NCI-H446 (cell line): Measurements from ENCODE around the gene IP6K2.
"Not testable (repeated sequence)": the region's sequence is repeated elsewhere in the genome, so short reads cannot be mapped to it uniquely, and the experiment has no call there.

Experiments
- DNase-seq, 2 experiments: peaks; one replicate each; lab custom pipeline; 2025; lab: John Stamatoyannopoulos, UW

IP6K2 gene

GRCh38 chr3:48716982-48717746 is at the start of gene IP6K2:
IP6K2 (minus strand) TSS chr3:48717221; CDS start chr3:48695291, 21,930 bp downstream.
- peak; percentile 89 to 96 for DNase-seq

- DNase-seq = no peak
These were observed 48.4 kb upstream of the IP6K2 start for GRCh38 chr3:48765376-48765775.

- no peak for DNase-seq
These were observed 45.8 kb upstream of the IP6K2 start for GRCh38 chr3:48762816-48763215.

- not testable (repeated sequence) for DNase-seq
These were observed 43.0 kb upstream of the IP6K2 start for GRCh38 chr3:48759991-48760540.

GRCh38 chr3:48759531-48759930 is 42.5 kb upstream of the IP6K2 start:
- DNase-seq = not testable (repeated sequence)

- no peak for DNase-seq
These were observed 42.0 kb upstream of the IP6K2 start for GRCh38 chr3:48759071-48759470.

- DNase-seq = no peak
These were observed 39.6 kb upstream of the IP6K2 start for GRCh38 chr3:48756640-48757039.

GRCh38 chr3:48750856-48751255 is 33.8 kb upstream of the IP6K2 start:
- DNase-seq = no peak

- DNase-seq = no peak
These were observed 31.7 kb upstream of the IP6K2 start for GRCh38 chr3:48748754-48749153.

GRCh38 chr3:48747706-48748105 is 30.7 kb upstream of the IP6K2 start:
- DNase-seq = peak in 1 of 2 experiments; percentile 33

- DNase-seq = no peak
These were observed 30.1 kb upstream of the IP6K2 start for GRCh38 chr3:48747015-48747615.

- no peak for DNase-seq
These were observed 26.8 kb upstream of the IP6K2 start for GRCh38 chr3:48743773-48744172.

GRCh38 chr3:48741226-48741625 is 24.2 kb upstream of the IP6K2 start:
- DNase-seq = not testable (repeated sequence)

- DNase-seq = peak; percentile 59 to 76
These were observed 23.2 kb upstream of the IP6K2 start for GRCh38 chr3:48739955-48740823.

GRCh38 chr3:48739617-48739954 is 22.6 kb upstream of the IP6K2 start:
- no peak for DNase-seq

GRCh38 chr3:48738926-48739616 is 22.1 kb upstream of the IP6K2 start:
- DNase-seq = no peak

GRCh38 chr3:48738144-48738536 is 21.1 kb upstream of the IP6K2 start:
- DNase-seq = no peak

- not testable (repeated sequence) for DNase-seq
These were observed 18.2 kb upstream of the IP6K2 start for GRCh38 chr3:48735075-48735767.

GRCh38 chr3:48734541-48734940 is 17.5 kb upstream of the IP6K2 start:
- not testable (repeated sequence) for DNase-seq

- DNase-seq = not testable (repeated sequence)
These were observed 16.9 kb upstream of the IP6K2 start for GRCh38 chr3:48733752-48734518.
